Immature natural killer cell (primary cell): Measurements from ENCODE around the gene MAGEA12. TPM values are rescaled to one million over a fixed set of nuclear protein-coding genes. Genes with fewer than 3 reads are reported as not detected.
"Not testable (repeated sequence)": the region's sequence is repeated elsewhere in the genome, so short reads cannot be mapped to it uniquely, and the experiment has no call there.

Experiments used
- DNase-seq, 3 donors: peaks; one replicate each; pipeline ENCODE4 v3.0.0; 2022; ENCODE audit warnings: mixed read lengths in 1 of 3
- H3K27ac Mint-ChIP-seq, 6 donors: one replicate each; pipeline ENCODE4 v1.8.0; 2020; ENCODE audit warnings: mixed read lengths in 6 of 6, mild to moderate bottlenecking in 5 of 6, inconsistent platforms in 4 of 6, moderate library complexity in 3 of 6
- H3K27me3 Mint-ChIP-seq, 3 donors: one replicate each; pipeline ENCODE4 v1.8.0; 2020 to 2021; ENCODE audit warnings: low read depth in 3 of 3, mild to moderate bottlenecking in 3 of 3, mixed read lengths in 3 of 3, moderate library complexity in 3 of 3, inconsistent platforms in 1 of 3
- H3K36me3 Mint-ChIP-seq, 3 donors: one replicate each; pipeline ENCODE4 v1.8.0; 2020; ENCODE audit warnings: mixed read lengths in 3 of 3, inconsistent platforms in 2 of 3, mild to moderate bottlenecking in 2 of 3
- H3K4me1 Mint-ChIP-seq, 2 donors: one replicate each; pipeline ENCODE4 v1.8.0; 2020; ENCODE audit warnings: inconsistent platforms in 2 of 2, mild to moderate bottlenecking in 2 of 2, mixed read lengths in 2 of 2, moderate library complexity in 1 of 2
- H3K4me3 Mint-ChIP-seq, 5 donors: one replicate each; pipeline ENCODE4 v1.8.0; 2020; ENCODE audit warnings: mild to moderate bottlenecking in 5 of 5, mixed read lengths in 5 of 5, inconsistent platforms in 3 of 5, moderate library complexity in 3 of 5
- H3K9me3 Mint-ChIP-seq, 6 donors: one replicate each; pipeline ENCODE4 v1.8.0; 2020; ENCODE audit warnings: mild to moderate bottlenecking in 6 of 6, mixed read lengths in 6 of 6, inconsistent platforms in 4 of 6, moderate library complexity in 3 of 6
- polyA plus RNA-seq, 3 donors: library from polyadenylated mRNA; unstranded; fragments of 300-500 nt; fragmentation: Illumina TruSeq; gene quantifications; one replicate each; pipeline ENCODE4 v1.2.3, GENCODE V29; 2021

The MAGEA12 gene
- not detected for polyA plus RNA-seq

DNA sequence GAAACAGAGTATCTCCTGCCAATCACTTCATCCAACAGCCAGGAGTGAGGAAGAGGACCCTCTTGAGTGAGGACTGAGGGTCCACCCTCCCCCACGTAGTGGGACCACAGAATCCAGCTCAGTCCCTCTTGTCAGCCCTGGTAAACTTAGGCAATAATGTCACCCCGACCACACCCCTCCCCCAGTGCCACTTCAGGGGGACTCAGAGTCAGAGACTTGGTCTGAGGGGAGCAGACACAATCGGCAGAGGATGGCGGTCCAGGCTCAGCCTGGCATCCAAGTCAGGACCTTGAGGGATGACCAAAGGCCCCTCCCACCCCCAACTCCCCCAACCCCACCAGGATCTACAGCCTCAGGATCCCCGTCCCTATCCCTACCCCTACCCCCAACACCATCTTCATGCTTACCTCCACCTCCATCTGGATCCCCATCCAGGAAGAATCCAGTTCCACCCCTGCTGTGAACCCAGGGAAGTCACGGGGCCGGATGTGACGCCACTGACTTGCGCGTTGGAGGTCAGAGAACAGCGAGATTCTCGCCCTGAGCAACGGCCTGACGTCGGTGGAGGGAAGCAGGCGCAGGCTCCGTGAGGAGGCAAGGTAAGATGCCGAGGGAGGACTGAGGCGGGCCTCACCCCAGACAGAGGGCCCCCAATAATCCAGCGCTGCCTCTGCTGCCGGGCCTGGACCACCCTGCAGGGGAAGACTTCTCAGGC is at the start of gene MAGEA12, which contains the start of gene CSAG1:
TSS of gene MAGEA12 (plus strand) at position 497 of the 715 bp plus-strand sequence. CDS start 2,405 bp downstream, outside the sequence.
TSS of gene CSAG1 (minus strand) at position 461 of the 715 bp plus-strand sequence. CDS start 1,261 bp downstream, outside the sequence.
- Mint-ChIP-seq H3K36me3 (no peaks in the 10 kb centered on the region), H3K27me3 (peaks cover 2 to 3% (median 3%) of the 10 kb centered on the region in 3 donors), H3K9me3 (no peaks in the 10 kb centered on the region), H3K27ac (no peak within 1 kb of the TSS), H3K4me3 (no peak within 1 kb of the TSS), H3K4me1 (no peaks in the 10 kb centered on the region)
- DNase-seq = no peak

GRCh38 chrX:152697952-152698931 is 35.3 kb upstream of the MAGEA12 start, which contains the start of gene MAGEA3:
TSS of gene MAGEA3 (plus strand) at chrX:152698794. CDS start at chrX:152700833, 2,039 bp downstream.
- H3K27ac Mint-ChIP-seq, H3K4me3 Mint-ChIP-seq, H3K36me3 Mint-ChIP-seq, H3K9me3 Mint-ChIP-seq, H3K27me3 Mint-ChIP-seq, H3K4me1 Mint-ChIP-seq, DNase-seq: not testable (repeated sequence)

DNA sequence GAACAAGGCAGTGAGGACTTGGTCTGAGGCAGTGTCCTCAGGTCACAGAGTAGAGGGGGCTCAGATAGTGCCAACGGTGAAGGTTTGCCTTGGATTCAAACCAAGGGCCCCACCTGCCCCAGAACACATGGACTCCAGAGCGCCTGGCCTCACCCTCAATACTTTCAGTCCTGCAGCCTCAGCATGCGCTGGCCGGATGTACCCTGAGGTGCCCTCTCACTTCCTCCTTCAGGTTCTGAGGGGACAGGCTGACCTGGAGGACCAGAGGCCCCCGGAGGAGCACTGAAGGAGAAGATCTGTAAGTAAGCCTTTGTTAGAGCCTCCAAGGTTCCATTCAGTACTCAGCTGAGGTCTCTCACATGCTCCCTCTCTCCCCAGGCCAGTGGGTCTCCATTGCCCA is 33.2 kb upstream of the MAGEA12 start:
- H3K36me3 Mint-ChIP-seq, H3K4me1 Mint-ChIP-seq, H3K27ac Mint-ChIP-seq, H3K4me3 Mint-ChIP-seq, DNase-seq, H3K9me3 Mint-ChIP-seq, H3K27me3 Mint-ChIP-seq: not testable (repeated sequence)

GRCh38 chrX:152706500-152706899 is 27.1 kb upstream of the MAGEA12 start:
- not testable (repeated sequence) for H3K27me3 Mint-ChIP-seq, DNase-seq, H3K4me3 Mint-ChIP-seq, H3K4me1 Mint-ChIP-seq, H3K27ac Mint-ChIP-seq, H3K36me3 Mint-ChIP-seq, H3K9me3 Mint-ChIP-seq

GRCh38 chrX:152709173-152709572 is 24.4 kb upstream of the MAGEA12 start, which contains the start of gene CSAG2:
TSS of gene CSAG2 (minus strand) at chrX:152709273. CDS start at chrX:152709112, 161 bp downstream.
- H3K27ac Mint-ChIP-seq, H3K36me3 Mint-ChIP-seq, H3K4me3 Mint-ChIP-seq, H3K4me1 Mint-ChIP-seq, H3K9me3 Mint-ChIP-seq, H3K27me3 Mint-ChIP-seq, DNase-seq: not testable (repeated sequence)

DNA sequence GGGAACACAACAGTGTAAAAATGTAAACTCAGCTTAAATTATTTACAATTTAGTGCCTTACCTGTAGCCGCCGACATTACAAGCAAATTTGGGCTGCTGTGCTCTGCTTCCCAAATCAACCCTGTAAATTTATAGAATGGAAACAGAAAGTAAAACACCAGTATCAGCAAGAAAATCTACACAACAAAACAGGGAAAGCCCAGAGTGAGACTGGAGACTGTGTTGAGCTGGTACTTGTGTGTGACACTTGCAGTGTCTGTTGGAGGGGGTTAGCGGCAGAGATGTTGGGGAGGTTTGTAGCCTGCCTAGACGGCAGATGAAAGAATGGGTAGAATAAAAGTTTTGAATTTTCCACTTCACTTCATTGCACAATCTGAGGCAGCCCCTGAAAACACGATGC is 20.4 kb upstream of the MAGEA12 start:
- H3K36me3 Mint-ChIP-seq, H3K27me3 Mint-ChIP-seq, H3K9me3 Mint-ChIP-seq, H3K4me1 Mint-ChIP-seq, H3K27ac Mint-ChIP-seq, DNase-seq, H3K4me3 Mint-ChIP-seq: not testable (repeated sequence)

- H3K9me3 Mint-ChIP-seq, H3K27ac Mint-ChIP-seq, H3K36me3 Mint-ChIP-seq, H3K4me3 Mint-ChIP-seq, H3K27me3 Mint-ChIP-seq, DNase-seq, H3K4me1 Mint-ChIP-seq: not testable (repeated sequence)
These were observed 19.5 kb upstream of the MAGEA12 start, which contains the start of gene MAGEA2B for GRCh38 chrX:152713815-152714787. TSS of gene MAGEA2B (plus strand) at chrX:152714628. CDS start at chrX:152717107, 2,479 bp downstream.

- no peak overlapping the region for H3K27ac Mint-ChIP-seq
- H3K36me3 Mint-ChIP-seq = no peaks in the 10 kb centered on the region
- no peaks in the 10 kb centered on the region for H3K9me3 Mint-ChIP-seq
- no peak for DNase-seq
- no peaks in the 10 kb centered on the region for H3K4me1 Mint-ChIP-seq
- no peak overlapping the region for H3K4me3 Mint-ChIP-seq
- peaks cover 0 to 16% (median 2%) of the 10 kb centered on the region in 3 donors for H3K27me3 Mint-ChIP-seq
These were observed 8.1 kb upstream of the MAGEA12 start for GRCh38 chrX:152725409-152725808.

DNA sequence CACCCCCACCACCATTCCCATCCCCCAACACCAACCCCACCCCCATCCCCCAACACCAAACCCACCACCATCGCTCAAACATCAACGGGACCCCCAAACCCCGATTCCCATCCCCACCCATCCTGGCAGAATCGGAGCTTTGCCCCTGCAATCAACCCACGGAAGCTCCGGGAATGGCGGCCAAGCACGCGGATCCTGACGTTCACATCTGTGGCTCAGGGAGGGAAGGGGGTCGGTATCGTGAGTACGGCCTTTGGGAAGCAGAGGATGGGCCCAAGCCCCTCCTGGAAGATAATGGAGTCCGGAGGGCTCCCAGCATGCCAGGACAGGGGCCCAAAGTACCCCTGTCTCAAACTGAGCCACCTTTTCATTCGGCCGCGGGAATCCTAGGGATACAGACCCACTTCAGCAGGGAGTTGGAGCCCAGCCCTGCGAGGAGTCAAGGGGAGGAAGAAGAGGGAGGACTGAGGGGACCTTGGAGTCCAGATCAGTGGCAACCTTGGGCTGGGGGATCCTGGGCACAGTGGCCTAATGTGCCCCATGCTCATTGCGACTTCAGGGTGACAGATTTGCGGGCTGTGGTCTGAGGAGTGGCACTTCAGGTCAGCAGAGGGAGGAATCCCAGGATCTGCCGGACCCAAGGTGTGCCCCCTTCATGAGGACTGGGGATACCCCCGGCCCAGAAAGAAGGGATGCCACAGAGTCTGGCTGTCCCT is 744 bp downstream of the MAGEA12 start:
- H3K27me3 Mint-ChIP-seq = not testable (repeated sequence)

DNA sequence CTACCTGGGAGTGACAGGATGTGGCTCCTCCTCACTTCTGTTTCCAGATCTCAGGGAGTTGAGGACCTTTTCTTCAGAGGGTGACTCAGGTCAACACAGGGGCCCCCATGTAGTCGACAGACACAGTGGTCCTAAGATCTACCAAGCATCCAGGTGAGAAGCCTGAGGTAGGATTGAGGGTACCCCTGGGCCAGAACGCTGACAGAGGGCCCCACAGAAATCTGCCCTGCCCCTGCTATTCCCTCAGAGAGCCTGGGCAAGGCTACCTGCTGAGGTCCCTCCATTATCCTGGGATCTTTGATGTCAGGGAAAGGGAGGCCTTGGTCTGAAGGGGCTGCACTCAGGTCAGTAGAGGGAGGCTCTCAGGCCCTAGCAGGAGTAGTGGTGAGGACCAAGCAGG is 1.5 kb downstream of the MAGEA12 start:
- Mint-ChIP-seq H3K27me3 (peaks cover 0 to 3% (median 2%) of the 10 kb centered on the region in 3 donors), H3K4me1 (no peaks in the 10 kb centered on the region), H3K4me3 (no peak overlapping the region), H3K36me3 (no peaks in the 10 kb centered on the region), H3K27ac (no peak overlapping the region), H3K9me3 (no peaks in the 10 kb centered on the region)
- no peak for DNase-seq

More for the DNA sequence above, 744 bp downstream of the MAGEA12 start:
- not testable (repeated sequence) for H3K36me3 Mint-ChIP-seq, H3K27ac Mint-ChIP-seq, DNase-seq, H3K4me3 Mint-ChIP-seq, H3K9me3 Mint-ChIP-seq, H3K4me1 Mint-ChIP-seq

- no peak for DNase-seq
- peaks cover 0 to 3% (median 2%) of the 10 kb centered on the region in 3 donors for H3K27me3 Mint-ChIP-seq
- no peaks in the 10 kb centered on the region for H3K9me3 Mint-ChIP-seq
- H3K36me3 Mint-ChIP-seq = no peaks in the 10 kb centered on the region
- H3K27ac Mint-ChIP-seq = no peak overlapping the region
- H3K4me1 Mint-ChIP-seq = no peaks in the 10 kb centered on the region
- no peak overlapping the region for H3K4me3 Mint-ChIP-seq
These were observed 2.4 kb downstream of the MAGEA12 start for GRCh38 chrX:152735860-152736511.

- DNase-seq, H3K27me3 Mint-ChIP-seq, H3K36me3 Mint-ChIP-seq, H3K4me1 Mint-ChIP-seq, H3K27ac Mint-ChIP-seq, H3K9me3 Mint-ChIP-seq, H3K4me3 Mint-ChIP-seq: not testable (repeated sequence)
These were observed 3.0 kb downstream of the MAGEA12 start for GRCh38 chrX:152736528-152736927.
